Endothelial cell of umbilical vein (primary cell): ENCODE results near the gene SMAD5. TPM values are rescaled to one million over a fixed set of nuclear protein-coding genes. Genes with fewer than 3 reads are reported as not detected.

Experiments used
- BruUV-seq: library from RNA; stranded (reverse); fragments of 400-500 nt; replicated peaks from 2 replicates; lab custom pipeline; 2021; lab: Mats Ljungman, UMichigan
- CTCF ChIA-PET: fragments of 300-600, 350-600 bp; sonication (Branson Sonifier 250); formaldehyde crosslinking; loops from one replicate; lab custom pipeline; 2021; ENCODE audit warnings: antibody characterized with exemption, inconsistent platforms; lab: Charles Lee
- POLR2A ChIA-PET: fragments of 300-600, 350-600 bp; sonication (Branson Sonifier 250); formaldehyde crosslinking; loops from one replicate; lab custom pipeline; 2021; ENCODE audit warnings: antibody characterized with exemption, inconsistent platforms; lab: Charles Lee
- DNase-seq: peaks from one replicate; pipeline ENCODE4 v3.0.0-alpha.2; 2011; ENCODE audit warnings: low read depth, low spot score
- FAIRE-seq: peaks from 2 replicates; lab custom pipeline; 2011; peaks lifted over from hg19 to GRCh38; lab: Jason Lieb, UNC
- H2AFZ ChIP-seq: 2 replicates; pipeline ENCODE4 v1.6.0; 2012; ENCODE audit warnings: low read depth, low read length, control low read depth, inconsistent platforms
- H3K27ac ChIP-seq: 2 replicates; pipeline ENCODE4 v1.5.1; 2011; ENCODE audit warnings: low read depth, mild to moderate bottlenecking, control low read depth, low read length, moderate library complexity; ENCODE audit not compliant: insufficient read depth
- H3K27me3 ChIP-seq, 2 experiments: 2 replicates each; pipeline versions ENCODE4 v1.6.0 to v1.6.1; 2011; ENCODE audit warnings: low read length in 2 of 2, mixed read lengths in 1 of 2; ENCODE audit not compliant: control insufficient read depth in 2 of 2, insufficient read depth in 2 of 2
- H3K36me3 ChIP-seq, 2 experiments: 2 replicates in 1 of 2; 3 replicates in 1 of 2; pipeline ENCODE4 v1.5.1; 2011; ENCODE audit warnings: low read length in 2 of 2, mild to moderate bottlenecking in 1 of 2, moderate library complexity in 1 of 2; ENCODE audit not compliant: control insufficient read depth in 2 of 2, insufficient read depth in 2 of 2; ENCODE audit errors: extremely low read depth in 1 of 2
- H3K4me1 ChIP-seq: 3 replicates; pipeline ENCODE4 v1.5.1; 2011; ENCODE audit warnings: mild to moderate bottlenecking, low read length; ENCODE audit not compliant: control insufficient read depth, insufficient read depth; ENCODE audit errors: extremely low read depth
- H3K4me2 ChIP-seq: 2 replicates; pipeline ENCODE4 v1.6.1; 2011; ENCODE audit warnings: low read length, control low read depth, mixed read lengths; ENCODE audit not compliant: insufficient read depth
- H3K4me3 ChIP-seq, 3 experiments: fragments of 200-600 bp in 1 of 3; sonication (generic), shearing (Covaris generic) in 1 of 3; replicated peaks in 1 of 3; 2 replicates each; pipeline ENCODE4 v1.5.1; 2011 to 2016; ENCODE audit warnings: control low read depth in 3 of 3, low read length in 3 of 3, mild to moderate bottlenecking in 2 of 3, inconsistent platforms in 1 of 3, low read depth in 1 of 3, moderate library complexity in 1 of 3; ENCODE audit not compliant: insufficient read depth in 1 of 3
- H3K79me2 ChIP-seq: 2 replicates; pipeline ENCODE4 v1.6.0; 2012; ENCODE audit warnings: low read length, inconsistent platforms; ENCODE audit not compliant: control insufficient read depth, insufficient read depth
- H3K9ac ChIP-seq: replicated peaks from 2 replicates; pipeline ENCODE3; 2011; ENCODE audit warnings: low read length, control low read depth; ENCODE audit not compliant: insufficient read depth; ENCODE audit errors: extremely low read depth
- H3K9me1 ChIP-seq: replicated peaks from 3 replicates; pipeline ENCODE4 v1.6.0; 2011; ENCODE audit warnings: mild to moderate bottlenecking, low read length; ENCODE audit not compliant: control insufficient read depth, insufficient read depth; ENCODE audit errors: extremely low read depth
- H3K9me3 ChIP-seq: replicated peaks from 2 replicates; pipeline ENCODE4 v1.5.1; 2012; ENCODE audit warnings: low read length, inconsistent platforms; ENCODE audit not compliant: control insufficient read depth, insufficient read depth
- H4K20me1 ChIP-seq: replicated peaks from 2 replicates; pipeline ENCODE3; 2011; ENCODE audit warnings: mild to moderate bottlenecking, low read length; ENCODE audit not compliant: control insufficient read depth, insufficient read depth; ENCODE audit errors: extremely low read depth
- CTCF ChIP-seq, 2 donors: IDR thresholded peaks; 1 replicate in 1 of 2; 2 replicates in 1 of 2; pipeline ENCODE4 v1.5.1; 2011; ENCODE audit warnings: low read length in 2 of 2, mild to moderate bottlenecking in 2 of 2, moderate library complexity in 2 of 2, control low read depth in 1 of 2, inconsistent platforms in 1 of 2, low read depth in 1 of 2; ENCODE audit not compliant: insufficient read depth in 1 of 2; ENCODE audit errors: extremely low read depth in 1 of 2
- EZH2 ChIP-seq: IDR thresholded peaks from 2 replicates; pipeline ENCODE4 v1.6.1; 2012; ENCODE audit warnings: borderline replicate concordance, low read depth, mild to moderate bottlenecking, moderate library complexity, low read length, inconsistent platforms; ENCODE audit not compliant: severe bottlenecking
- FOS ChIP-seq: IDR thresholded peaks from 2 replicates; pipeline ENCODE4 v1.6.1; 2011; ENCODE audit warnings: mild to moderate bottlenecking, low read length, moderate library complexity, borderline replicate concordance; ENCODE audit not compliant: insufficient read depth
- GATA2 ChIP-seq: IDR thresholded peaks from 2 replicates; pipeline ENCODE4 v1.7.0; 2011; ENCODE audit warnings: low read depth, mild to moderate bottlenecking, moderate library complexity, mixed read lengths, low read length; ENCODE audit not compliant: insufficient read length, insufficient read depth
- JUN ChIP-seq: IDR thresholded peaks from 2 replicates; pipeline ENCODE4 v1.6.1; 2011; ENCODE audit warnings: borderline replicate concordance, low read depth; ENCODE audit not compliant: insufficient read length, insufficient read depth
- MYC ChIP-seq: IDR thresholded peaks from one replicate; pipeline ENCODE4 v1.6.1; 2011; ENCODE audit warnings: mild to moderate bottlenecking, low read depth, low read length
- POLR2A ChIP-seq: IDR thresholded peaks from 2 replicates; pipeline ENCODE4 v1.6.1; 2012; ENCODE audit warnings: low read depth, mild to moderate bottlenecking, control low read depth, low read length
- POLR2AphosphoS5 ChIP-seq: IDR thresholded peaks from 2 replicates; pipeline ENCODE4 v1.6.1; 2012; ENCODE audit warnings: low read depth, mild to moderate bottlenecking, control low read depth, low read length, moderate library complexity; ENCODE audit not compliant: insufficient read depth
- dilution Hi-C: fragments of 300-500 bp; cut with MboI; formaldehyde crosslinking; loops from one replicate; pipeline ENCODE4 v1.15.0; 2019; ENCODE audit warnings: low sequenced_read_pairs; ENCODE audit not compliant: extremely low pct_ligation_motif_present
- intact Hi-C: fragments of 100-400 bp; cut with micrococcal nuclease; formaldehyde crosslinking; loops from one replicate; pipeline ENCODE4 v1.10.0; 2022
- polyA plus RNA-seq, 4 experiments: library from polyadenylated mRNA; depleted of rRNA in 3 of 4; stranded (reverse) in 3 of 4; unstranded in 1 of 4; fragments of >200 nt; gene quantifications; 2 replicates each; pipeline versions ENCODE4 v1.2.1 to v1.2.3, GENCODE V29; 2011 to 2012; ENCODE audit warnings: missing spikeins in 1 of 4
- total RNA-seq: library from RNA; stranded (reverse); gene quantifications from 2 replicates; pipeline ENCODE4 v1.2.3, GENCODE V29; 2021
- TF ChIP-seq, protein P1 (sequence below): IDR thresholded peaks from 2 replicates; pipeline ENCODE4 v1.6.1; 2011; ENCODE audit not compliant: insufficient read depth, insufficient read length

Gene SMAD5
- total and polyA plus RNA-seq, 2 donors (not counting 3 experiments of a cell fraction or from before 2014, with no cell fraction given) = 26.0 to 66.0 TPM

DNA sequence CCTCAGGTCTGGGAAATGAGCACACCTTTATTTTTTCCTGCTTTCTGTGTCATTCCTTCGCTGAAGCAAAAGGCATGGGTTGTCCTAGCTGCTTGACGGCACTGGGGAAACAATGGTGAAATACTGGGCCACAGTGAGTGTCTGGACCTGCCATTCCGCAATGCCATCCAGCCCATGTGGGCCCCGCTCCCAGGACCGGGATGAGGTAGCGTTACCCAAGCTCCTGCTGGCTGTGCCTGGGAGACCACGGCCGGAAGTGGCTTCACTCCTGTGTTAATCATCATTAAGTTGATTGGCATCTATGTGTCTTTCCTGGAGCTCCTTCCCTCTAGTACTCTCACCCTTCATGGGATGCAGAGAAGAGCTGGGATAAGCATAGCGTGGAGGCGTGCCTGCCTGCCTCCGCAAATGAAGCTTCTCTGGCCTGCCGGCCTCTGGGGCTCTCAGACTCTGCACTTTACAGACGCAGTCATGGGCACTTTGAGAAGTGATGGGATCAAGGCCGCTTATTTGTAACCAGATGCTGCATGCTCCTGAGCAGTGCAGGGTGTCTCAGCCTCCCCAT lies 76.8 kb downstream of the SMAD5 start:
- no peak overlapping the region for H3K4me3 ChIP-seq
- intact Hi-C loops (no loop called here), dilution Hi-C loops (no loop called here)
- no TSS peak for BruUV-seq
- no peaks in the 10 kb centered on the region for H3K9me3 ChIP-seq
- DNase-seq (no peak), FAIRE-seq (no peak)
- ChIA-PET CTCF (interaction anchor here (1.1 to 2.0 kb wide), 6 partner anchors 15 to 323 kb away, joined by 3 to 5 read pairs (median 4); no protein-coding TSS in a partner anchor), POLR2A (no interaction called here)
- H3K79me2 ChIP-seq = no peaks in the 10 kb centered on the region
- TF ChIP-seq POLR2A = no peak
- TF ChIP-seq, protein P1, sequence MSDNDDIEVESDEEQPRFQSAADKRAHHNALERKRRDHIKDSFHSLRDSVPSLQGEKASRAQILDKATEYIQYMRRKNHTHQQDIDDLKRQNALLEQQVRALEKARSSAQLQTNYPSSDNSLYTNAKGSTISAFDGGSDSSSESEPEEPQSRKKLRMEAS = no peak
- no peak for TF ChIP-seq GATA2
- no peak for TF ChIP-seq MYC
- no peak for TF ChIP-seq FOS
- TF ChIP-seq JUN = no peak
- no peak for TF ChIP-seq CTCF (IDR thresholded peaks at IDR 0.05; ENCODE audit: extremely low read depth in 1 of 2, insufficient read depth in 1 of 2, low read depth in 1 of 2, low read length in 2 of 2)
- no peak for TF ChIP-seq EZH2
- no peak for TF ChIP-seq POLR2AphosphoS5
- no peak overlapping the region for H3K27ac ChIP-seq
- H3K27me3 ChIP-seq = peaks cover 3 to 5% of the 10 kb centered on the region in 2 experiments
- no peaks in the 10 kb centered on the region for H3K4me1 ChIP-seq
- no peaks in the 10 kb centered on the region for H3K36me3 ChIP-seq
- H3K9me1 ChIP-seq = no peaks in the 10 kb centered on the region
- no peak overlapping the region for H2AFZ ChIP-seq
- H3K9ac ChIP-seq = no peak overlapping the region
- H4K20me1 ChIP-seq = no peaks in the 10 kb centered on the region
- no peak overlapping the region for H3K4me2 ChIP-seq
